ENCODE measurements around the gene TMEM163.

DNA sequence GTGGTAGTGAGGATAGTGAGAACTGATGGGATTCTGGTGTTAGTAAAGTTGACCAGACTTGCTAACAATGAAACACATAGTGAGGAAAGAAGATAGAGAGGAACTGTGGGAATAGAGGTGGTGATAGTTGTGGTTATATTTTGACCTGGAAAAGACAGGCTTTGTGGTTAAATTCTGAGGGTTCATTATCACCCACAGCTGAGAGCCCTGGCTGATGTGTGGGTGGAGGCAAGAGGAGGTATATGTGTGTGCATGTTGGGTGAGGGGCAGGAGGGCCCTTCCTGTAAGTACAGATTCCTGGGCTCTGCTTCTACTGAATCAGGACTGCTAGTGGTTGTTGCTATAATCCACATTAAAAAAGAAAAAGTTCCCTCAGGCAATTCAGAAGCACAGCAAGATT, 26.2 kb upstream of the TMEM163 start:
- no peak for TF ChIP-seq NFIC (IDR thresholded peaks at IDR 0.05; ENCODE audit: low read length)
- TF ChIP-seq TCF7L2 (IDR thresholded peaks at IDR 0.05; ENCODE audit: low read depth, low read length) = no peak
- TF ChIP-seq, protein P1, sequence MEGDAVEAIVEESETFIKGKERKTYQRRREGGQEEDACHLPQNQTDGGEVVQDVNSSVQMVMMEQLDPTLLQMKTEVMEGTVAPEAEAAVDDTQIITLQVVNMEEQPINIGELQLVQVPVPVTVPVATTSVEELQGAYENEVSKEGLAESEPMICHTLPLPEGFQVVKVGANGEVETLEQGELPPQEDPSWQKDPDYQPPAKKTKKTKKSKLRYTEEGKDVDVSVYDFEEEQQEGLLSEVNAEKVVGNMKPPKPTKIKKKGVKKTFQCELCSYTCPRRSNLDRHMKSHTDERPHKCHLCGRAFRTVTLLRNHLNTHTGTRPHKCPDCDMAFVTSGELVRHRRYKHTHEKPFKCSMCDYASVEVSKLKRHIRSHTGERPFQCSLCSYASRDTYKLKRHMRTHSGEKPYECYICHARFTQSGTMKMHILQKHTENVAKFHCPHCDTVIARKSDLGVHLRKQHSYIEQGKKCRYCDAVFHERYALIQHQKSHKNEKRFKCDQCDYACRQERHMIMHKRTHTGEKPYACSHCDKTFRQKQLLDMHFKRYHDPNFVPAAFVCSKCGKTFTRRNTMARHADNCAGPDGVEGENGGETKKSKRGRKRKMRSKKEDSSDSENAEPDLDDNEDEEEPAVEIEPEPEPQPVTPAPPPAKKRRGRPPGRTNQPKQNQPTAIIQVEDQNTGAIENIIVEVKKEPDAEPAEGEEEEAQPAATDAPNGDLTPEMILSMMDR (CRISPR knock-in tag; IDR thresholded peaks at IDR 0.05) = no peak

Measured in HepG2 (cell line).